Keratinocyte (primary cell): ENCODE results near the gene MAN1A2.

ENCODE experiments used
- CTCF ChIP-seq, 3 experiments: IDR thresholded peaks in 1 of 3; conservative IDR thresholded peaks in 1 of 3; optimal IDR thresholded peaks in 1 of 3; 2 replicates in 2 of 3; 3 replicates in 1 of 3; pipeline versions ENCODE3 to v1.5.1; 2011; ENCODE audit warnings: low read length in 3 of 3, mild to moderate bottlenecking in 3 of 3, moderate library complexity in 2 of 3, control low read depth in 1 of 3, inconsistent platforms in 1 of 3; ENCODE audit not compliant: insufficient read depth in 2 of 3; ENCODE audit errors: extremely low read depth in 1 of 3
- EZH2 ChIP-seq: IDR thresholded peaks from one replicate; pipeline ENCODE4 v1.6.1; 2012; ENCODE audit warnings: inconsistent platforms, mild to moderate bottlenecking, low read length, moderate library complexity

DNA sequence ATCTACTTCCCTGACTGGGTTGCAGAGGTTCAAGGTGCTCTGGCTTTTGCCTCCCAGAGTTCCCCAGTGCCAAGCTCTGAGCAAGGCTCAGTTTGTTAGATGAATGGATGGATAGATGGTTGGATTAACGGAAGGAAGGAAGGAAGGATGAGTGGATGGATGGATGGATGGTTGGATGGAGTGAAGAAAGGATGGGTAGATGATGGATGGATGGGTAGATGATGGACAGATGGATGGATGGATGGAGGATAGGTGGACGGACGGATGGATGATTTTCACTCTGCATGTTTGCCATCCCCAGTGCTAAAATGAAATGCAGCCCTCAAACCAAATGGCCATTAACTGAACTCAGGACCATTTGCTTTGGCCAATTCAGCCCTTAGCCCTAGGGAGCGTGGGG is 211.2 kb downstream of the MAN1A2 start:
- TF ChIP-seq CTCF (optimal IDR thresholded peaks at IDR 0.05 in 1 of 3, IDR thresholded peaks at IDR 0.05 in 1 of 3, conservative IDR thresholded peaks at IDR 0.05 in 1 of 3; ENCODE audit: extremely low read depth in 1 of 3, insufficient read depth in 2 of 3, low read length in 3 of 3): no peak
- TF ChIP-seq EZH2: no peak
